ENCODE measurements around the gene TTC7B. TPM values are rescaled to one million over a fixed set of nuclear protein-coding genes. Genes with fewer than 3 reads are reported as not detected.

TTC7B gene
- total RNA-seq, 1 donor, result 24.9 TPM

DNA sequence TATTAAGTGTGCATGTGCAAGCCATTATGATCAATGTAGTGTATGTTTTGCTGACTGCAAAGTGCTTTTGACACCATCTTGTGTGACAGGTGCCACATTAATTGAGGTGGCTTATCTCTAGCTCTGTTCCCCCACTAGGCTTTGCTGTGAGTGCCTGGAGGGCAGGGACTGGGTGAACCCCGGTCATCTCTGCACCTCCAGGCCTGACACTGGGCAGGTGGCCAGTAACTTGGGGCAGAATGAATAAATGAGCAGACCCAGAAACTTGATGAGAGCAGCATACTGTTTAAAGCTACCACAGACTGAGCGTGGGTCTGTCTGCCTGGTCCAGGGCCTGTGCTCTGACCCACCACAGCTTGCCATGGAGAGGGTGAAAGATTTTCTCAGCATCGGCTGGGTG lies 267.8 kb downstream of the TTC7B start:
- no peak for DNase-seq (ENCODE audit: low read depth)
- TF ChIP-seq, protein P1, sequence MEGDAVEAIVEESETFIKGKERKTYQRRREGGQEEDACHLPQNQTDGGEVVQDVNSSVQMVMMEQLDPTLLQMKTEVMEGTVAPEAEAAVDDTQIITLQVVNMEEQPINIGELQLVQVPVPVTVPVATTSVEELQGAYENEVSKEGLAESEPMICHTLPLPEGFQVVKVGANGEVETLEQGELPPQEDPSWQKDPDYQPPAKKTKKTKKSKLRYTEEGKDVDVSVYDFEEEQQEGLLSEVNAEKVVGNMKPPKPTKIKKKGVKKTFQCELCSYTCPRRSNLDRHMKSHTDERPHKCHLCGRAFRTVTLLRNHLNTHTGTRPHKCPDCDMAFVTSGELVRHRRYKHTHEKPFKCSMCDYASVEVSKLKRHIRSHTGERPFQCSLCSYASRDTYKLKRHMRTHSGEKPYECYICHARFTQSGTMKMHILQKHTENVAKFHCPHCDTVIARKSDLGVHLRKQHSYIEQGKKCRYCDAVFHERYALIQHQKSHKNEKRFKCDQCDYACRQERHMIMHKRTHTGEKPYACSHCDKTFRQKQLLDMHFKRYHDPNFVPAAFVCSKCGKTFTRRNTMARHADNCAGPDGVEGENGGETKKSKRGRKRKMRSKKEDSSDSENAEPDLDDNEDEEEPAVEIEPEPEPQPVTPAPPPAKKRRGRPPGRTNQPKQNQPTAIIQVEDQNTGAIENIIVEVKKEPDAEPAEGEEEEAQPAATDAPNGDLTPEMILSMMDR (IDR thresholded peaks at IDR 0.05; ENCODE audit: insufficient read depth, low read length), result no peak
- H3K4me3 ChIP-seq (ENCODE audit: low read depth, low read length), result no peak overlapping the region

DNA sequence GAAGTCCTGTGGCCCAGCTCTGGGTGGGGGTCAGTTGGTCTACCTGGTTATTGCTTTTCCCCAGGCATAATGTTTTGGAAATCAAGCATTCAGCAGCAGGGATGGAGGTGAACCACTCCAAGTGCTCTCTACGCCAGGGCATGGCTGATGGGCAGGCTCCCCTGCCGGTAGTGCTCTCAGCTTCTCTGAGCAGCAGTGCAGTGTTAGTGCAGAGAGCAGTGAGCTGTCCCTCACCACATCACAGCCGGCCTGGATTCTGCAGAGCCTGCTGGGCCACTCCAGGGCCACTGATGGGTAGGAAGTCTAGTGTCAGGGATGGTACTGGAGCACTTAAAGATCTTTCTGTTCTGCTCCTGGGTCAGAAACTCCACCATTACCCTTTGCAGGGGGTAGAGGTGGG lies 268.3 kb downstream of the TTC7B start:
- no peak overlapping the region for H3K4me3 ChIP-seq (ENCODE audit: low read depth, low read length)
- TF ChIP-seq, protein P1 (IDR thresholded peaks at IDR 0.05; ENCODE audit: insufficient read depth, low read length), result no peak
- no peak for DNase-seq (ENCODE audit: low read depth)

GRCh38 chr14:90547250-90547649 lies 269.0 kb downstream of the TTC7B start:
- DNase-seq (ENCODE audit: low read depth), result no peak
- H3K4me3 ChIP-seq (ENCODE audit: low read depth, low read length), result no peak overlapping the region
- TF ChIP-seq, protein P1 (IDR thresholded peaks at IDR 0.05; ENCODE audit: insufficient read depth, low read length), result no peak

DNA sequence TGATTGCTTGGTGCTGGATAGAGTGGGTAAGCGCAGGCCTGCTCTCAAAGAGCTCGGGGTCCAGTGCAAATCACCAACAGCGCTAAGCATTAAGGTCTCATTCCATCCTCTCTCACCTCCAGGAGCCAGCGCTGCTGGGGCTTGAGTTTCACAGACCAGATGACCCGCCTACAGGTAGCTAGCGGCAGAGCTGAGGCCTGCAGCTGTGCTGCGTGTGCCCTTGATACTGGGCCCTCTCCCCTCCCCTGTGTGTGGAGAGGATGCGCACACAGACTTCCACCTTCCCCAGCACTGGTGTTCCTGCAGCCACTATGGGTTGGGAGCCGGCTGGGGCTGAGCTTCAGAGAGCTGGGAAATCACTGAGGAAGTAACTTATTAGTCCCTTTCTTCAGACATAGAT lies 269.5 kb downstream of the TTC7B start:
- no peak for DNase-seq (ENCODE audit: low read depth)
- no peak overlapping the region for H3K4me3 ChIP-seq (ENCODE audit: low read depth, low read length)
- TF ChIP-seq, protein P1 (IDR thresholded peaks at IDR 0.05; ENCODE audit: insufficient read depth, low read length), result no peak

- peak; percentile 29 for DNase-seq (ENCODE audit: low read depth)
- H3K4me3 ChIP-seq (ENCODE audit: low read depth, low read length), result no peak overlapping the region
- TF ChIP-seq, protein P1 (IDR thresholded peaks at IDR 0.05; ENCODE audit: insufficient read depth, low read length), result no peak
These were observed 270.1 kb downstream of the TTC7B start for GRCh38 chr14:90545966-90546751.

DNA sequence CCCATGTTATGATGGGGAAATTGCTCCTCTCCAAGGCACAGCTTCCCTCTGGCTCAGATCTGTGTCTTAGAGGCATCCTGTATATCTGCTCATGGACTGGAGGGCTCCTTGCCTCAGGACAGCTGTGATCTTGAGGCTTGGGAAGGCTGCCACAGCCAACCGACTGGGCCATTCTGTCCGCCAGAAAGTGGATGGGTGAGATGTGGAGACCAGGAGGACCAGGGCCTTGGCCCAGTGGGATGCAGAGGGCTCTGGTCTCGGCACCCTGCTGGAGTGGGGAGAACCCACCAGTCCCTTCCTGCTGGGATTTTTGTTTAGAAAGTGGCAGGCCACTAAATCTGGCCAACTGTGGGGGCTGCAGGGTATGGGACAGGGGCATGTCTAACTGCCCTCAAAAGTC lies 270.8 kb downstream of the TTC7B start:
- DNase-seq (ENCODE audit: low read depth), result no peak
- no peak overlapping the region for H3K4me3 ChIP-seq (ENCODE audit: low read depth, low read length)
- TF ChIP-seq, protein P1 (IDR thresholded peaks at IDR 0.05; ENCODE audit: insufficient read depth, low read length), result no peak

- TF ChIP-seq, protein P1 (IDR thresholded peaks at IDR 0.05; ENCODE audit: insufficient read depth, low read length), result no peak
- no peak overlapping the region for H3K4me3 ChIP-seq (ENCODE audit: low read depth, low read length)
- no peak for DNase-seq (ENCODE audit: low read depth)
These were observed 271.3 kb downstream of the TTC7B start for GRCh38 chr14:90544971-90545370.
